NCI-H526 treated with DMSO at 0.1 percent for 48 hours (cell line): ENCODE measurements around the gene EVI5L.

Source experiments
- DNase-seq: peaks from one replicate; lab custom pipeline; 2025; lab: John Stamatoyannopoulos, UW

Gene EVI5L

GRCh38 chr19:7912697-7913564, 82.9 kb downstream of the EVI5L start:
- no peak for DNase-seq

DNA sequence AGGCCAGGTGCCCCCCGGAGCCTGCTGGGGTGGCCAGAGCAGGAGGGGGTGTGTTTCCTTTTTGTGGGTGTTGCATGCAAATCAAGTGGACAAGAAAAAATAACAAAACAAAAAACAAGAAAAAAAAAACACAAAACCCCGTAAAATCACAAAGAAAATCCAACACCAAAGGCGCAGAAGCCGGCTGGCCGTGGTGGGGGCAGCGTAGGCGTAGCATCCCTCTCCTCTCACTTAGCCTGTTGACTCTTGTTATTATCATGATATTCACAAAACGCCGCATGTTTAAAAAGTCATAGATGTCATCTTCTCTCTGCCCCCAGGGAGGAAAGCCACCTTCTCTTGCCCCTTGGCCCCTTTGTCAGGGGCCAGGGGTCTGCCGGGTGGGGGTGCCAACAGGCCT, 83.6 kb downstream of the EVI5L start:
- DNase-seq = no peak

DNA sequence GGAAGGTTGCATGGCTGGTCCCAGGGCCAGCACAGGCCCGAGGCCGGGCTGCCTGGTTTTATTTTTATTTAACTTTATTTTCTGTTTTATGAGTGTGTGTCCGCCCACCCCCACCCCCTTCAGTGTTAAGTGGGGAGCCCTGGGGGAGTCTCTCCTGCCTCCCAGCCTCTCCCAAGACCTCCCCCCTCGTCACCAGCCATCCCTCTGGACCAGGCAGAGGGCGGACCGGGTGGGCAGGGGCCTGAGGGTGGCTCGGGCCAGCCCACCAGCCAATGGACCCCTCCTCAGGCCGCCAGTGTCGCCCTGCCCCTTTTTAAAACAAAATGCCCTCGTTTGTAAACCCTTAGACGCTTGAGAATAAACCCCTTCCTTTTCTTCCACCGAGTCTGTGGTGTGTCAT, 84.1 kb downstream of the EVI5L start:
- DNase-seq = no peak
